Subcutaneous adipose tissue (tissue), 4 donors: ENCODE measurements around the gene GOSR1. TPM values are rescaled to one million over a fixed set of nuclear protein-coding genes. Genes with fewer than 3 reads are reported as not detected.

Source experiments
- CTCF ChIP-seq: fragments of 450-650 bp; IDR thresholded peaks from one replicate; pipeline ENCODE4 v1.5.1; 2016; ENCODE audit warnings: low read depth, mild to moderate bottlenecking, control low read depth, antibody characterized with exemption, moderate library complexity
- total RNA-seq, 4 donors: library from RNA; depleted of rRNA; stranded (reverse); fragments of >200 nt; gene quantifications; one replicate each; pipeline ENCODE4 v1.1.0, GENCODE V29; 2016

The GOSR1 gene
- total RNA-seq, 4 donors from 2014 or later = 32.8 to 77.9 (median 36.6) TPM

- no peak for TF ChIP-seq CTCF
Observed at GRCh38 chr17:30541802-30542201, 64.6 kb downstream of the GOSR1 start.

- no peak for TF ChIP-seq CTCF
Observed at GRCh38 chr17:30543456-30543855, 66.2 kb downstream of the GOSR1 start.

GRCh38 chr17:30545024-30545423 lies 67.8 kb downstream of the GOSR1 start:
- no peak for TF ChIP-seq CTCF

- no peak for TF ChIP-seq CTCF
Observed at GRCh38 chr17:30547778-30548573, 70.8 kb downstream of the GOSR1 start.

GRCh38 chr17:30549864-30550511 lies 72.8 kb downstream of the GOSR1 start:
- TF ChIP-seq CTCF = no peak

GRCh38 chr17:30550512-30551273 lies 73.5 kb downstream of the GOSR1 start:
- no peak for TF ChIP-seq CTCF

- no peak for TF ChIP-seq CTCF
Observed at GRCh38 chr17:30551996-30552339, 74.8 kb downstream of the GOSR1 start.
